ENCODE measurements around the gene CORO2B.
A peak's percentile ranks its signal among the peaks of the same experiment; 100 is the strongest.

The CORO2B gene

GRCh38 chr15:68550498-68551295, 28.1 kb upstream of the CORO2B start:
- no peak for TF ChIP-seq POLR2AphosphoS5 (IDR thresholded peaks at IDR 0.05; ENCODE audit: low read depth)
- TF ChIP-seq CTCF (IDR thresholded peaks at IDR 0.05; ENCODE audit: insufficient read depth, low read length) = peak; percentile 75
- peak in 1 of 2 experiments; percentile 58 for DNase-seq (ENCODE audit: low read depth in 1 of 2, low spot score in 1 of 2)
- Histone ChIP-seq H3K27ac (replicated peaks) (no peak overlapping the region), H3K4me3 (replicated peaks; ENCODE audit: insufficient read depth, low read length) (no peak overlapping the region), H3K27me3 (ENCODE audit: insufficient read depth, poor library complexity, severe bottlenecking) (no peaks in the 10 kb centered on the region)

GRCh38 chr15:68551296-68551635, 27.5 kb upstream of the CORO2B start:
- H3K27ac ChIP-seq (replicated peaks) = no peak overlapping the region
- no peak for TF ChIP-seq GABPA (IDR thresholded peaks at IDR 0.05; ENCODE audit: low read depth)
- no peak for TF ChIP-seq POLR2AphosphoS5 (IDR thresholded peaks at IDR 0.05; ENCODE audit: low read depth)
- no peak for TF ChIP-seq SPI1 (IDR thresholded peaks at IDR 0.05; ENCODE audit: borderline replicate concordance, low read depth)
- no peak for TF ChIP-seq REST (IDR thresholded peaks at IDR 0.05; ENCODE audit: insufficient replicate concordance, low read depth)
- no peak for TF ChIP-seq CTCF (IDR thresholded peaks at IDR 0.05; ENCODE audit: insufficient read depth, low read length)
- no peak overlapping the region for H3K4me3 ChIP-seq (replicated peaks; ENCODE audit: insufficient read depth, low read length)
- H3K27me3 ChIP-seq (ENCODE audit: insufficient read depth, poor library complexity, severe bottlenecking) = no peaks in the 10 kb centered on the region
- DNase-seq (ENCODE audit: low read depth in 1 of 2, low spot score in 1 of 2) = no peak

GRCh38 chr15:68552344-68552743, 26.4 kb upstream of the CORO2B start:
- TF ChIP-seq REST (IDR thresholded peaks at IDR 0.05; ENCODE audit: insufficient replicate concordance, low read depth) (no peak), GABPA (IDR thresholded peaks at IDR 0.05; ENCODE audit: low read depth) (no peak), SPI1 (IDR thresholded peaks at IDR 0.05; ENCODE audit: borderline replicate concordance, low read depth) (no peak), CTCF (IDR thresholded peaks at IDR 0.05; ENCODE audit: insufficient read depth, low read length) (no peak), POLR2AphosphoS5 (IDR thresholded peaks at IDR 0.05; ENCODE audit: low read depth) (no peak)
- Histone ChIP-seq H3K4me3 (replicated peaks; ENCODE audit: insufficient read depth, low read length) (no peak overlapping the region), H3K27ac (replicated peaks) (no peak overlapping the region), H3K27me3 (ENCODE audit: insufficient read depth, poor library complexity, severe bottlenecking) (no peaks in the 10 kb centered on the region)
- DNase-seq (ENCODE audit: low read depth in 1 of 2, low spot score in 1 of 2) = no peak

- DNase-seq (ENCODE audit: low read depth in 1 of 2, low spot score in 1 of 2) = no peak
- H3K4me3 ChIP-seq (replicated peaks; ENCODE audit: insufficient read depth, low read length) = no peak overlapping the region
- TF ChIP-seq GABPA (IDR thresholded peaks at IDR 0.05; ENCODE audit: low read depth) = no peak
- H3K27me3 ChIP-seq (ENCODE audit: insufficient read depth, poor library complexity, severe bottlenecking) = no peaks in the 10 kb centered on the region
- H3K27ac ChIP-seq (replicated peaks) = no peak overlapping the region
Measured at GRCh38 chr15:68552773-68553172, 26.0 kb upstream of the CORO2B start.
